CD14-positive monocyte (primary cell): Measurements from ENCODE around the gene SULF2. TPM values are rescaled to one million over a fixed set of nuclear protein-coding genes. Genes with fewer than 3 reads are reported as not detected.

ENCODE experiments used
- DNase-seq, 3 donors: peaks; one replicate each; pipeline ENCODE4 v3.0.0-alpha.2; 2011 to 2022
- H2AFZ ChIP-seq: 2 replicates; pipeline ENCODE4 v1.6.0; 2012; ENCODE audit warnings: mild to moderate bottlenecking, low read depth, low read length, inconsistent platforms; ENCODE audit not compliant: insufficient read depth, poor library complexity, severe bottlenecking
- H3K27ac ChIP-seq, 2 donors: 1 replicate in 1 of 2; 2 replicates in 1 of 2; pipeline ENCODE4 v1.5.1; 2012 to 2013; ENCODE audit warnings: low read length in 2 of 2, control low read depth in 1 of 2, inconsistent platforms in 1 of 2, low read depth in 1 of 2, mild to moderate bottlenecking in 1 of 2
- H3K27me3 ChIP-seq, 2 donors: one replicate each; pipeline versions ENCODE4 v1.6.0 to v1.6.1; 2011 to 2013; ENCODE audit warnings: low read length in 2 of 2; ENCODE audit not compliant: control insufficient read depth in 2 of 2, insufficient read depth in 2 of 2
- H3K36me3 ChIP-seq, 2 donors: replicated peaks in 1 of 2; 1 replicate in 1 of 2; 2 replicates in 1 of 2; pipeline versions ENCODE4 v1.5.1 to v1.6.1; 2012 to 2013; ENCODE audit warnings: low read length in 2 of 2, control low read depth in 1 of 2, inconsistent platforms in 1 of 2, mild to moderate bottlenecking in 1 of 2; ENCODE audit not compliant: insufficient read depth in 2 of 2, control insufficient read depth in 1 of 2
- H3K4me1 ChIP-seq, 2 donors: 1 replicate in 1 of 2; 2 replicates in 1 of 2; pipeline versions ENCODE4 v1.5.1 to v1.6.1; 2012 to 2013; ENCODE audit warnings: low read length in 2 of 2, control low read depth in 1 of 2, inconsistent platforms in 1 of 2, mild to moderate bottlenecking in 1 of 2, moderate library complexity in 1 of 2; ENCODE audit not compliant: insufficient read depth in 2 of 2, control insufficient read depth in 1 of 2
- H3K4me2 ChIP-seq: replicated peaks from 2 replicates; pipeline ENCODE3; 2012; ENCODE audit warnings: low read length, moderate library complexity, mild to moderate bottlenecking; ENCODE audit not compliant: poor library complexity, severe bottlenecking; ENCODE audit errors: extremely low read depth
- H3K4me3 ChIP-seq, 3 experiments: fragments of 200-600 bp in 1 of 3; sonication (generic) in 1 of 3; replicated peaks in 1 of 3; 1 replicate in 2 of 3; 2 replicates in 1 of 3; pipeline ENCODE4 v1.5.1; 2011 to 2013; ENCODE audit warnings: low read length in 3 of 3, mild to moderate bottlenecking in 3 of 3, control low read depth in 2 of 3, low read depth in 2 of 3, inconsistent platforms in 1 of 3, moderate library complexity in 1 of 3
- H3K79me2 ChIP-seq: 2 replicates; pipeline ENCODE4 v1.6.0; 2012; ENCODE audit warnings: mild to moderate bottlenecking, control low read depth, inconsistent platforms, low read length, moderate library complexity; ENCODE audit not compliant: insufficient read depth
- H3K9ac ChIP-seq: 2 replicates; pipeline ENCODE4 v1.6.0; 2017; ENCODE audit warnings: low read length, mild to moderate bottlenecking; ENCODE audit not compliant: insufficient read depth, poor library complexity, severe bottlenecking
- H3K9me3 ChIP-seq, 2 donors: replicated peaks in 1 of 2; 1 replicate in 1 of 2; 2 replicates in 1 of 2; pipeline versions ENCODE4 v1.5.1 to v1.6.1; 2012 to 2013; ENCODE audit warnings: low read length in 2 of 2, control low read depth in 1 of 2; ENCODE audit not compliant: control insufficient read depth in 1 of 2, insufficient read depth in 1 of 2
- H4K20me1 ChIP-seq: 2 replicates; pipeline ENCODE4 v1.6.0; 2012; ENCODE audit warnings: mild to moderate bottlenecking, low read length, control low read depth, moderate library complexity; ENCODE audit not compliant: insufficient read depth
- H3K27ac Mint-ChIP-seq, 7 donors: one replicate each; pipeline ENCODE4 v1.8.0; 2020; ENCODE audit warnings: mild to moderate bottlenecking in 7 of 7, mixed read lengths in 7 of 7, moderate library complexity in 6 of 7, inconsistent platforms in 2 of 7
- H3K27me3 Mint-ChIP-seq, 3 donors: one replicate each; pipeline ENCODE4 v1.8.0; 2021 to 2022; ENCODE audit warnings: low read depth in 3 of 3, mild to moderate bottlenecking in 3 of 3, mixed read lengths in 3 of 3, moderate library complexity in 3 of 3, inconsistent platforms in 1 of 3
- H3K36me3 Mint-ChIP-seq, 2 donors: one replicate each; pipeline ENCODE4 v1.8.0; 2020; ENCODE audit warnings: mixed read lengths in 2 of 2, inconsistent platforms in 1 of 2, mild to moderate bottlenecking in 1 of 2
- H3K4me1 Mint-ChIP-seq: one replicate; pipeline ENCODE4 v1.8.0; 2020; ENCODE audit warnings: mild to moderate bottlenecking, mixed read lengths
- H3K4me3 Mint-ChIP-seq, 2 donors: one replicate each; pipeline ENCODE4 v1.8.0; 2020; ENCODE audit warnings: mild to moderate bottlenecking in 2 of 2, mixed read lengths in 2 of 2, moderate library complexity in 1 of 2
- H3K9me3 Mint-ChIP-seq, 7 donors: one replicate each; pipeline ENCODE4 v1.8.0; 2020 to 2022; ENCODE audit warnings: mixed read lengths in 7 of 7, mild to moderate bottlenecking in 6 of 7, moderate library complexity in 6 of 7, inconsistent platforms in 2 of 7
- CTCF ChIP-seq: fragments of 200-600 bp; IDR thresholded peaks from one replicate; pipeline ENCODE4 v1.8.0; 2022; ENCODE audit warnings: antibody characterized with exemption, mild to moderate bottlenecking
- WGBS: methylation state at CpG from one replicate; pipeline ENCODE4 v1.1.5; 2013; ENCODE audit warnings: missing lambda C conversion rate; ENCODE audit not compliant: insufficient coverage; 5-methylcytosine and 5-hydroxymethylcytosine counted together
- intact Hi-C, 2 donors: fragments of 100-400 bp; cut with micrococcal nuclease; formaldehyde crosslinking; loops; one replicate each; pipeline versions ENCODE4 v1.15.0 to v1.15.1; 2023
- polyA plus RNA-seq, 3 donors: library from polyadenylated mRNA; depleted of rRNA in 1 of 3; unstranded in 2 of 3; stranded (reverse) in 1 of 3; fragments of 300-500 nt in 2 of 3; fragments of >200 nt in 1 of 3; fragmentation: Illumina TruSeq in 2 of 3; gene quantifications; 1 replicate in 2 of 3; 2 replicates in 1 of 3; pipeline ENCODE4 v1.2.3, GENCODE V29; 2012 to 2021

Gene SULF2
- polyA plus RNA-seq, 3 donors = 60.3 to 156 (median 75.5) TPM

- H3K4me1 Mint-ChIP-seq = no peaks in the 10 kb centered on the region
- H3K4me3 ChIP-seq = no peak overlapping the region
- DNase-seq = no peak
- H3K27ac Mint-ChIP-seq = no peak overlapping the region
- peaks cover 0 to 2% (median 0%) of the 10 kb centered on the region in 7 donors for H3K9me3 Mint-ChIP-seq
- peaks cover 57% of the 10 kb centered on the region for H4K20me1 ChIP-seq
- H3K79me2 ChIP-seq = no peaks in the 10 kb centered on the region
- no peaks in the 10 kb centered on the region for H3K27me3 Mint-ChIP-seq
- H3K4me2 ChIP-seq = no peak overlapping the region
- H3K4me3 Mint-ChIP-seq = no peak overlapping the region
- H3K9me3 ChIP-seq = no peaks in the 10 kb centered on the region
- no peaks in the 10 kb centered on the region for H3K4me1 ChIP-seq
- H2AFZ ChIP-seq = no peak overlapping the region
- intact Hi-C loops = no loop called here
- H3K27me3 ChIP-seq = no peaks in the 10 kb centered on the region
- no peak for TF ChIP-seq CTCF
- H3K27ac ChIP-seq = no peak overlapping the region
- H3K36me3 ChIP-seq = peaks cover 86 to 100% of the 10 kb centered on the region in 2 donors
- peaks cover 82 to 94% of the 10 kb centered on the region in 2 donors for H3K36me3 Mint-ChIP-seq
- no peak overlapping the region for H3K9ac ChIP-seq
Measured at GRCh38 chr20:47631078-47631477, 154.2 kb downstream of the SULF2 start.

- Mint-ChIP-seq H3K27me3 (no peaks in the 10 kb centered on the region), H3K27ac (no peak overlapping the region), H3K4me1 (no peaks in the 10 kb centered on the region), H3K4me3 (no peak overlapping the region), H3K9me3 (peaks cover 0 to 2% (median 0%) of the 10 kb centered on the region in 7 donors), H3K36me3 (peaks cover 82 to 94% of the 10 kb centered on the region in 2 donors)
- no peaks in the 10 kb centered on the region for H3K9me3 ChIP-seq
- no peak overlapping the region for H3K4me2 ChIP-seq
- no peaks in the 10 kb centered on the region for H3K79me2 ChIP-seq
- H3K36me3 ChIP-seq = peaks cover 85 to 100% of the 10 kb centered on the region in 2 donors
- H4K20me1 ChIP-seq = peaks cover 65% of the 10 kb centered on the region
- no peak overlapping the region for H2AFZ ChIP-seq
- no peak overlapping the region for H3K4me3 ChIP-seq
- no peak overlapping the region for H3K9ac ChIP-seq
- H3K27ac ChIP-seq = no peak overlapping the region
- H3K27me3 ChIP-seq = no peaks in the 10 kb centered on the region
- WGBS = no CpG with 5 or more reads among the region's 2 CpGs
- no peak for TF ChIP-seq CTCF
- intact Hi-C loops = loop anchor here in 1 of 2 donors (10.0 kb wide), 1 partner anchor 355 kb away; no protein-coding TSS in a partner anchor
- no peak for DNase-seq
- no peaks in the 10 kb centered on the region for H3K4me1 ChIP-seq
Measured at GRCh38 chr20:47629907-47630306, 155.4 kb downstream of the SULF2 start.
